ENCODE data around the gene CMTM6.

Gene CMTM6

GRCh38 chr3:32488474-32489008 is 14.1 kb downstream of the CMTM6 start:
- Histone ChIP-seq H3K27me3 (ENCODE audit: insufficient read depth, low read length) (no peaks in the 10 kb centered on the region), H3K9me3 (ENCODE audit: low read length) (no peaks in the 10 kb centered on the region), H3K4me3 (ENCODE audit: low read depth, low read length, poor library complexity, severe bottlenecking) (no peak overlapping the region), H3K36me3 (ENCODE audit: insufficient read depth, low read length) (peaks cover 43% of the 10 kb centered on the region), H3K27ac (ENCODE audit: low read depth, low read length, poor library complexity, severe bottlenecking) (no peak overlapping the region), H3K4me2 (ENCODE audit: low read length) (no peak overlapping the region), H3K4me1 (ENCODE audit: insufficient read depth, low read length, severe bottlenecking) (peaks cover 18% of the 10 kb centered on the region), H3K9me2 (ENCODE audit: low read depth, low read length) (no peaks in the 10 kb centered on the region), H4K20me1 (ENCODE audit: insufficient read depth, low read length) (no peaks in the 10 kb centered on the region), H2AFZ (ENCODE audit: low read length) (no peak overlapping the region), H3K79me2 (ENCODE audit: insufficient read depth, low read length) (no peaks in the 10 kb centered on the region), H3K9ac (ENCODE audit: low read length) (no peak overlapping the region), H3F3A (ENCODE audit: insufficient read depth, low read length) (no peaks in the 10 kb centered on the region; the same call in 1 of the 2 replicates)
- no peak for TF ChIP-seq EZH2 (IDR thresholded peaks at IDR 0.05; ENCODE audit: borderline replicate concordance, low read length)
- TF ChIP-seq, protein P1, sequence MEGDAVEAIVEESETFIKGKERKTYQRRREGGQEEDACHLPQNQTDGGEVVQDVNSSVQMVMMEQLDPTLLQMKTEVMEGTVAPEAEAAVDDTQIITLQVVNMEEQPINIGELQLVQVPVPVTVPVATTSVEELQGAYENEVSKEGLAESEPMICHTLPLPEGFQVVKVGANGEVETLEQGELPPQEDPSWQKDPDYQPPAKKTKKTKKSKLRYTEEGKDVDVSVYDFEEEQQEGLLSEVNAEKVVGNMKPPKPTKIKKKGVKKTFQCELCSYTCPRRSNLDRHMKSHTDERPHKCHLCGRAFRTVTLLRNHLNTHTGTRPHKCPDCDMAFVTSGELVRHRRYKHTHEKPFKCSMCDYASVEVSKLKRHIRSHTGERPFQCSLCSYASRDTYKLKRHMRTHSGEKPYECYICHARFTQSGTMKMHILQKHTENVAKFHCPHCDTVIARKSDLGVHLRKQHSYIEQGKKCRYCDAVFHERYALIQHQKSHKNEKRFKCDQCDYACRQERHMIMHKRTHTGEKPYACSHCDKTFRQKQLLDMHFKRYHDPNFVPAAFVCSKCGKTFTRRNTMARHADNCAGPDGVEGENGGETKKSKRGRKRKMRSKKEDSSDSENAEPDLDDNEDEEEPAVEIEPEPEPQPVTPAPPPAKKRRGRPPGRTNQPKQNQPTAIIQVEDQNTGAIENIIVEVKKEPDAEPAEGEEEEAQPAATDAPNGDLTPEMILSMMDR (IDR thresholded peaks at IDR 0.05; ENCODE audit: low read length), result no peak

DNA sequence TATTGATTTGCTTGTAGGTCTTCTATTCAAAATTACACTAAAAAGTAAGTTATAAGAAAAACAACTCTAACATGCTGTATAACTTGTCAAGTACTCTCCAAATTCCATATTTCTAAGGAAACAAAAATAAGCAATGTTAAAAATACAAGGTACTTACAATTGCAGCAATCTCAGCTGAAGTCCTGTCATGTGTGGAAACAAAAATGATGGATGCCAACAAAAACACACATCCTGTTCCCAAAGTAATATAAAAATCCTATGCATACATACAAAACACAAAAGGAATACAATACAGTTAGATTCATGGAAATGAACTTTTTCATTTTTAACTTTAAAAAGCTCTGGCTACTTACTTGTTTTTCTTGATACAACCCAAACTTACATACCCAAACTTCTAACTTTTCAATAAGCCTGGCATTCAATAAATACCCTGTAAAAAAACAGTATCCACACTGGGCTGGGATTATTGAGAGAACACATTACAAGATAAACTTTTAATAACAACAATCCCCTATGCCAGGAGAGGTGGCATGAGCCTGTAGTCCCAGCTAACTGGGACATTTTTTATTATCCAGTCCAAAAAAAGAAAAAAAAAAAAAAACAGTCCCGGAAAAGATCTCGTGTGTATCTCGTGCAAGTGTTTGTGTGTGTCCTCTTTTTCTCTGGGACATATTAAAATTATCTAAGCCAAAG is 14.7 kb downstream of the CMTM6 start:
- no peak overlapping the region for H2AFZ ChIP-seq (ENCODE audit: low read length)
- H3K4me2 ChIP-seq (ENCODE audit: low read length), result no peak overlapping the region
- H3K79me2 ChIP-seq (ENCODE audit: insufficient read depth, low read length), result no peaks in the 10 kb centered on the region
- peaks cover 18% of the 10 kb centered on the region for H3K4me1 ChIP-seq (ENCODE audit: insufficient read depth, low read length, severe bottlenecking)
- peaks cover 48% of the 10 kb centered on the region for H3K36me3 ChIP-seq (ENCODE audit: insufficient read depth, low read length)
- no peaks in the 10 kb centered on the region for H4K20me1 ChIP-seq (ENCODE audit: insufficient read depth, low read length)
- H3F3A ChIP-seq (ENCODE audit: insufficient read depth, low read length), result no peaks in the 10 kb centered on the region; the same call in 1 of the 2 replicates
- H3K9me2 ChIP-seq (ENCODE audit: low read depth, low read length), result no peaks in the 10 kb centered on the region
- H3K4me3 ChIP-seq (ENCODE audit: low read depth, low read length, poor library complexity, severe bottlenecking), result no peak overlapping the region
- TF ChIP-seq EZH2 (IDR thresholded peaks at IDR 0.05; ENCODE audit: borderline replicate concordance, low read length), result no peak
- TF ChIP-seq, protein P1 (IDR thresholded peaks at IDR 0.05; ENCODE audit: low read length), result no peak
- H3K27me3 ChIP-seq (ENCODE audit: insufficient read depth, low read length), result no peaks in the 10 kb centered on the region
- no peaks in the 10 kb centered on the region for H3K9me3 ChIP-seq (ENCODE audit: low read length)
- H3K9ac ChIP-seq (ENCODE audit: low read length), result no peak overlapping the region
- no peak overlapping the region for H3K27ac ChIP-seq (ENCODE audit: low read depth, low read length, poor library complexity, severe bottlenecking)

DNA sequence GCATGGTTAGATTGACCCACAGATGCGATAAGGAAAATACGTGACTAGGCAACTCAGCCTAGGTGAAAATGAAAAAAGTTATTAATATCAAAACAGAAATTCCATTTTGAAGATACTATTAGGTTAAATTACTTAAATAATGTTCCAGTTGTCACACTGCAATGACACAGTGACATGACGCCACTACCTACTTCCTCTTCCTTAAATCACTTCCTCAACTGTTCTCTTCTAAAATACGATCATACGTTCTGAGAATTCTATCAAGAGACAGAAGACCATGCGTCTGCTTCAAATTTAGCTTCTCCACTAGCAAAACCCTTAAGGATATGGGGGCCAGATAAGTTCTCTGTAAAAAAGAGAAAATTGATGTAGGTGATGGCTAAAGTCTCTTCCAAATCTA is 18.2 kb downstream of the CMTM6 start:
- Histone ChIP-seq H3K27ac (ENCODE audit: low read depth, low read length, poor library complexity, severe bottlenecking) (peak overlapping the region; percentile 66), H3F3A (ENCODE audit: insufficient read depth, low read length) (no peaks in the 10 kb centered on the region; the same call in 1 of the 2 replicates), H3K4me2 (ENCODE audit: low read length) (peak overlapping the region; percentile 65), H3K27me3 (ENCODE audit: insufficient read depth, low read length) (no peaks in the 10 kb centered on the region), H3K9me3 (ENCODE audit: low read length) (no peaks in the 10 kb centered on the region), H3K9me2 (ENCODE audit: low read depth, low read length) (no peaks in the 10 kb centered on the region), H4K20me1 (ENCODE audit: insufficient read depth, low read length) (no peaks in the 10 kb centered on the region), H3K4me3 (ENCODE audit: low read depth, low read length, poor library complexity, severe bottlenecking) (peak overlapping the region; percentile 36), H3K36me3 (ENCODE audit: insufficient read depth, low read length) (peaks cover 63% of the 10 kb centered on the region), H3K9ac (ENCODE audit: low read length) (0 out of 2 replicates have a peak overlapping the region, but pooled peaks have one; percentile 3), H3K4me1 (ENCODE audit: insufficient read depth, low read length, severe bottlenecking) (peaks cover 18% of the 10 kb centered on the region), H3K79me2 (ENCODE audit: insufficient read depth, low read length) (no peaks in the 10 kb centered on the region), H2AFZ (ENCODE audit: low read length) (peak overlapping the region; percentile 35; the same call in 1 of the 2 replicates)
- no peak for TF ChIP-seq EZH2 (IDR thresholded peaks at IDR 0.05; ENCODE audit: borderline replicate concordance, low read length)
- TF ChIP-seq, protein P1 (IDR thresholded peaks at IDR 0.05; ENCODE audit: low read length), result no peak
